ENCODE data around the gene AIG1. TPM values are rescaled to one million over a fixed set of nuclear protein-coding genes. Genes with fewer than 3 reads are reported as not detected.

The AIG1 gene
- total RNA-seq, 2 experiments from 2014 or later, result 11.7 to 12.1 TPM

GRCh38 chr6:143087856-143088255 lies 27.2 kb downstream of the AIG1 start:
- POLR2A ChIA-PET, result no interaction called here

DNA sequence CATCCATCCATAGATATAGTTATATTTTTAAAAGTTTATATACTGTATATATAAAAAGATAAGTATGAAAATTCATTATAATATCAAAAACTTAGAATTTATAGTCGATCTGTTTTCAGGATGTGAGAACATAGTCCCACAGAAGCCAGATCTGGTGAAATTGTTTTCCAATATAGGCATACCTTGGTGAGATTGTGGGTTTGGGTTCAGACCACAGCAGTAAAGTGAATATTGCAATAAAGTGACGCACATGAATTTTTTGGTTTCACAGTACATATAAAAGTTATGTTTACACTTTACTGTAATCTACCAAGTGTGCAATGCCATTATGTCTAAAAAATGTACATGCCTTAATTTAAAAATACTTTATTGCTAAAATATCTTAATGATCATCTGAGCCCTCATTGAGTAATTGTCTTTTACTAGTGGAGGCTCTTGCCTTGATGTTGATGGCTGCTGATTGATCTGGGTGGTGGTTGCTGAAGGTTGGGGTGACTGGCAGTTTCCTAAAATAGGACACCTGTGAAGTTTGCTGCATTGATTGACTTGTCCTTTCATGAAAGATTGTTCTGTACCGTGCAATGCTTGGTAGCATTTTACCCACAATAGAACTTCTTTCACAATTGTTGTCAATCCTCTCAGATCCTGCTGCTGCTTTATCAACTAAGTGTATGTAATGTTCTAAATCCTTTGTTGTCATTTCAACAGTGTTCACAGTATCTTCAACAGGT lies 29.8 kb downstream of the AIG1 start:
- Mint-ChIP-seq H3K27ac (no peak overlapping the region), H3K27me3 (no peaks in the 10 kb centered on the region), H3K4me3 (no peak overlapping the region), H3K4me1 (peaks cover 6% of the 10 kb centered on the region), H3K36me3 (ENCODE audit: low read depth) (no peaks in the 10 kb centered on the region), H3K9me3 (peaks cover 7% of the 10 kb centered on the region)
- POLR2A ChIA-PET, result no interaction called here
- CTCF ChIA-PET, result no interaction called here
- DNase-seq, result no peak

More at GRCh38 chr6:143087856-143088255, 27.2 kb downstream of the AIG1 start:
- H3K36me3 Mint-ChIP-seq (ENCODE audit: low read depth), result no peaks in the 10 kb centered on the region
- no peaks in the 10 kb centered on the region for H3K27me3 Mint-ChIP-seq
- H3K4me1 Mint-ChIP-seq, result peaks cover 6% of the 10 kb centered on the region
- no peak overlapping the region for H3K4me3 Mint-ChIP-seq
- no peak overlapping the region for H3K27ac Mint-ChIP-seq
- H3K9me3 Mint-ChIP-seq, result peaks cover 7% of the 10 kb centered on the region
- no peak for DNase-seq
- CTCF ChIA-PET, result no interaction called here

GRCh38 chr6:143092768-143093167 lies 32.1 kb downstream of the AIG1 start:
- no peaks in the 10 kb centered on the region for H3K27me3 Mint-ChIP-seq
- no peak overlapping the region for H3K4me3 Mint-ChIP-seq
- no peak for DNase-seq
- no peaks in the 10 kb centered on the region for H3K36me3 Mint-ChIP-seq (ENCODE audit: low read depth)
- ChIA-PET POLR2A (no interaction called here), CTCF (interaction anchor here (0.6 kb wide), 1 partner anchor 370 kb away, joined by 3 read pairs; no protein-coding TSS in a partner anchor)
- peaks cover 7% of the 10 kb centered on the region for H3K4me1 Mint-ChIP-seq
- H3K9me3 Mint-ChIP-seq, result no peaks in the 10 kb centered on the region
- H3K27ac Mint-ChIP-seq, result no peak overlapping the region

DNA sequence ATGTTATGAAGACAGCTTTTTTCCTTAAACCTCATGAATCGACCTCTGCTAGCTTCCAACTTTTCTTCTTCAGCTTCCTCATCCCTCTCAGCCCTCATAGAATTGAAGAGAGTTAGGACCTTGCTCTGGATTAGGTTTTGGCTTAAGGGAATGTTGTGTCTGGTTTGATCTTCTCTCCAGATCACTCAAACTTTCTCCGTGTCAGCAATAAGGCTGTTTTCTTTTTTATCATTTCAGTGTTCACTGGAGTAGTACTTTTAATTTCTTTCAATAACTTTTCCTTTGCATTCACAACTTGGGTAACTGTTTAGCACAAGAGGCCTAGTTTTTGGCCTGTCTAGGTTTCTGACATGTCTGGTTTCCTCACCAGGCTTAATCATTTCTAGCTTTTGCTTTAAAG lies 32.6 kb downstream of the AIG1 start:
- Mint-ChIP-seq H3K27ac (no peak overlapping the region), H3K4me1 (peaks cover 7% of the 10 kb centered on the region), H3K36me3 (ENCODE audit: low read depth) (no peaks in the 10 kb centered on the region), H3K9me3 (no peaks in the 10 kb centered on the region), H3K27me3 (no peaks in the 10 kb centered on the region), H3K4me3 (no peak overlapping the region)
- ChIA-PET CTCF (no interaction called here), POLR2A (no interaction called here)
- DNase-seq, result no peak

DNA sequence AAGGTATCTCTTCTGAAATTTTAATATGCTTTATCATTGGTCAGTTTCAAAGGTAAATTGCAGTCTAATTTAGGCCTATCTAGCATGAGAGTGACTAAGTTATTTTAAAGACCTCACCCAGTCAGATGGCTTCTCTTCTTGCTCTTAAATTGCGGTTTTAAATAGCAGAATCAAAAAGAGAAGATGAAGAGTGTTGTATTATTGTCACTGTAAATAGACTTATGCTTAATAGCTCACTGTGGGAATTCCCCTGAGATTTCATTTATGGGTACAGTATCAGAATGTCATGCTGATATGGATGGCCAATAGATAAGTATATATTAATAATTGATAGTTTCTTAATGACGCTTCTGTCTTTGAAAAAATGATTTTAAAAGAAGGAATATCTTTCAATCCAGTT lies 35.7 kb downstream of the AIG1 start:
- CTCF ChIA-PET, result no interaction called here
- POLR2A ChIA-PET, result no interaction called here
- Mint-ChIP-seq H3K27me3 (no peaks in the 10 kb centered on the region), H3K36me3 (ENCODE audit: low read depth) (peaks cover 2% of the 10 kb centered on the region), H3K4me3 (no peak overlapping the region), H3K4me1 (peaks cover 1% of the 10 kb centered on the region), H3K27ac (no peak overlapping the region), H3K9me3 (no peaks in the 10 kb centered on the region)
- no peak for DNase-seq

DNA sequence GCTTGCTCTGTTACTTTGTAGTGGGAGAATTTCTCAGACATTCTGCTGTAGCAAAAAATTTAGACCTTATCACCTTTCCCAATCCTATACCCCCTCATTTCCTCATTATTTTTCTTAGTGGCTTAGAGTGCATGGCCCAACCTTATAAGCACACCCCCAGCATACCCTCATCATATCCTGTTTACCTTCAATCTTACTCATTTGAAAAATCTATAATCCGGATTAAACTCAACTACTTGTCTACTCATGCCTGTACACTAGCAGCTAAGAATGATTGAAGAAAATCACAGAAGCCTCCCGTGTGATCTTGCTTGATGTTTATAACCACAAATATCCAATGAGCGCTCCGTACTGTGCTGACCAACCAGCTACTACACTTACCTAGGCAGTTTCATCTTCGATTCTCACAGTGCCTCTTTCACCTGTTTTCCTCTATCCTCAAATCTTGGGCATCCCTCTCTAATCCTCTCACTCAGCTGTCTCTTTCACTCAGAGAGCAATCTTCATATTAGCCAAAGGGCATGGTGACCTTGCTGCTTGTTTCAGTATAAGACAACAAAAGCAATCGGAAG lies 36.6 kb downstream of the AIG1 start:
- Mint-ChIP-seq H3K4me3 (no peak overlapping the region), H3K27ac (no peak overlapping the region), H3K27me3 (no peaks in the 10 kb centered on the region), H3K36me3 (ENCODE audit: low read depth) (peaks cover 2% of the 10 kb centered on the region), H3K4me1 (peaks cover 1% of the 10 kb centered on the region), H3K9me3 (no peaks in the 10 kb centered on the region)
- no peak for DNase-seq
- ChIA-PET CTCF (no interaction called here), POLR2A (no interaction called here)

- DNase-seq, result no peak
- Mint-ChIP-seq H3K27ac (no peak overlapping the region), H3K4me1 (peaks cover 1% of the 10 kb centered on the region), H3K9me3 (no peaks in the 10 kb centered on the region), H3K4me3 (no peak overlapping the region), H3K27me3 (no peaks in the 10 kb centered on the region), H3K36me3 (ENCODE audit: low read depth) (peaks cover 2% of the 10 kb centered on the region)
- POLR2A ChIA-PET, result no interaction called here
- CTCF ChIA-PET, result no interaction called here
These were observed 37.5 kb downstream of the AIG1 start for GRCh38 chr6:143098054-143098671.

GRCh38 chr6:143099647-143100046 lies 39.0 kb downstream of the AIG1 start:
- CTCF ChIA-PET, result no interaction called here
- no peak overlapping the region for H3K27ac Mint-ChIP-seq
- POLR2A ChIA-PET, result no interaction called here

DNA sequence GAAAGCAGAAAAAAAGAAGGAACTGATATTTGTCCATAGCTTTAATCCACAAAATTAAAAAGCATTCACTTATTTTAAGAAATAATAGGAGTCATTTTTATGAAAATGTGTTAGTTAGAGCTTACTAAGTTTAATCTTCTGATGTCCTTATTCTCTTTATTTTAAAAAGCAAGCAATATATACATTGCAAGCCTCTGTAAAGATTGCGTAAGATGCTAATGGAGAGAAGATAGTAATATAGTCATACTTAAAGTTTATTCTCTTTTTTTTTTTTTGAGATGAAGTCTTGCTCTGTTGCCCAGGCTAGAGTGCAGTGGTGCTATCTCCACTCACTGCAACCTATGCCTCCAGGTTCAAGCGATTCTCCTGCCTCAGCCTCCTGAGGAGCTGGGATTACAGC lies 39.7 kb downstream of the AIG1 start:
- Mint-ChIP-seq H3K36me3 (ENCODE audit: low read depth) (peaks cover 2% of the 10 kb centered on the region), H3K4me3 (no peak overlapping the region), H3K27ac (no peak overlapping the region), H3K27me3 (no peaks in the 10 kb centered on the region), H3K9me3 (no peaks in the 10 kb centered on the region), H3K4me1 (peaks cover 3% of the 10 kb centered on the region)
- no peak for DNase-seq
- ChIA-PET CTCF (no interaction called here), POLR2A (no interaction called here)

More at GRCh38 chr6:143099647-143100046, 39.0 kb downstream of the AIG1 start:
- no peak for DNase-seq
- Mint-ChIP-seq H3K9me3 (no peaks in the 10 kb centered on the region), H3K36me3 (ENCODE audit: low read depth) (peaks cover 2% of the 10 kb centered on the region), H3K4me3 (no peak overlapping the region), H3K4me1 (peaks cover 3% of the 10 kb centered on the region), H3K27me3 (no peaks in the 10 kb centered on the region)

DNA sequence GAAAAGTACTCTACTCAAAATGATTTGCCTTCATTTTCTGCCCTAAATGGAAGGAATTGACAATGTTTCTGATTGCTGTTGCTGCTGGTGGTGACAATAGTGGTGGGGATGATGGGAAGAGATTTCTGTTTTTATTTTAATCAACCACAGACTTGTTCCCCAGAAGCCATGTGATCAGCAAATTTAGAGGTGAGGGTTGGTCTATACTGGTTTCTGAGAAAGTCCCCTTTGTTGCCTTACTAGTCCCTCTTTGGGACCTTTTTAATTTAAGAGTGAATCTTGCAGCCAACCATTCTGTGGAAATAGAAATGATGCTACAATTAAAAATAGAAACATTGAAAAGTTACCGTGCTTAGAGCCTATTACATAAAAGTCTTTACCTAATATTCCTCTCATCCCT lies 43.2 kb downstream of the AIG1 start:
- CTCF ChIA-PET, result interaction anchor here (0.6 kb wide), 1 partner anchor 331 kb away, joined by 3 read pairs; no protein-coding TSS in a partner anchor

GRCh38 chr6:143107440-143107839 lies 46.8 kb downstream of the AIG1 start:
- no peak for DNase-seq
- Mint-ChIP-seq H3K4me1 (peaks cover 2% of the 10 kb centered on the region), H3K27ac (no peak overlapping the region), H3K9me3 (no peaks in the 10 kb centered on the region), H3K4me3 (no peak overlapping the region), H3K27me3 (no peaks in the 10 kb centered on the region), H3K36me3 (ENCODE audit: low read depth) (peaks cover 2% of the 10 kb centered on the region)
- CTCF ChIA-PET, result no interaction called here
- POLR2A ChIA-PET, result interaction anchor here (0.6 kb wide), 1 partner anchor 41 kb away, joined by 5 read pairs; no protein-coding TSS in a partner anchor

More for the DNA sequence above, 43.2 kb downstream of the AIG1 start:
- Mint-ChIP-seq H3K27ac (no peak overlapping the region), H3K9me3 (no peaks in the 10 kb centered on the region), H3K4me1 (peaks cover 2% of the 10 kb centered on the region), H3K4me3 (no peak overlapping the region), H3K36me3 (ENCODE audit: low read depth) (peaks cover 2% of the 10 kb centered on the region), H3K27me3 (no peaks in the 10 kb centered on the region)
- POLR2A ChIA-PET, result no interaction called here
- DNase-seq, result no peak

DNA sequence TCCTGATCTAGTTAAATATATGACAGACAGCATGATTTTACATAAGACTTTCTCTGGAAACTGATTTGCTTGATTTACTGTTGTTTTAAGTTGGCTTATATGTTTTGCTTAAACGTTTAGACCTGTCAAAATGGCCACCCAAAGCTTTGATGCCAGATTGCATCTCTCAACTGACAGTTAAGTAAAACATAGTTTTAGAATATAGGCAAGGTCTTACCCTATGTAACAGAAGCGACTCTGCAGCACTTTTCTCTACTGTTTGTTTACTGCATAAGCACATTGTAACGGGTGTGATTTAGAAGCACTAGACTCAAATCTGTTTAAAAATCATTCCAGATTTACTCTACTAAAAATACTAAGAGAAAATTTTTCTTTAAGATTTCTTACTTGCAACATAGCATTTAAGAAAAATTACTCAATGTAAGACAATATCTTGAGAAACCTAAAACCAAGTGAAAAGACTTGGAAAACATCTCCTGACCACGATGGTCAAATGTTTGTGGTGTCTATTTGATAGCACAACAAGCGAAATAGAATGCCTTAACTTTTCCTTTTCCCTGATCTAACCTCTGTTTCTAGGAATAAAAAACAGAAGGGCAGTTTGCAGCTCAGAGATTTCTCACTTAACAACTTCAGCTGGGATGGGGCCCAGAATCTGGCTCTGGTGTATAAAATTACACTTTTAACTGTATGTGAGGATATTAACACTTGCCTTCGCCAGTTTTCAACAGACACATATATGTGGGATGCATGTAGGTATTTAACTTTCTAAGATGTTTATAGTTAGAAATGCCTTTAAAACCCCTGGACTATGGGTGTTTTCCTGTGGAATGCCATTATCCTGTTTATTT lies 47.4 kb downstream of the AIG1 start:
- ChIA-PET POLR2A (no interaction called here), CTCF (no interaction called here)
- no peak for DNase-seq
- peaks cover 2% of the 10 kb centered on the region for H3K36me3 Mint-ChIP-seq (ENCODE audit: low read depth)
- H3K27ac Mint-ChIP-seq, result no peak overlapping the region
- H3K27me3 Mint-ChIP-seq, result no peaks in the 10 kb centered on the region
- H3K4me1 Mint-ChIP-seq, result peaks cover 2% of the 10 kb centered on the region
- H3K9me3 Mint-ChIP-seq, result no peaks in the 10 kb centered on the region
- no peak overlapping the region for H3K4me3 Mint-ChIP-seq

GRCh38 chr6:143109196-143109595 lies 48.5 kb downstream of the AIG1 start:
- Mint-ChIP-seq H3K4me1 (no peaks in the 10 kb centered on the region), H3K9me3 (no peaks in the 10 kb centered on the region), H3K27me3 (no peaks in the 10 kb centered on the region), H3K27ac (no peak overlapping the region), H3K36me3 (ENCODE audit: low read depth) (peaks cover 2% of the 10 kb centered on the region), H3K4me3 (no peak overlapping the region)
- ChIA-PET CTCF (no interaction called here), POLR2A (no interaction called here)
- DNase-seq, result no peak
